Endothelial cell of coronary artery (primary cell): Measurements from ENCODE around the gene UGT2B10. TPM values are rescaled to one million over a fixed set of nuclear protein-coding genes. Genes with fewer than 3 reads are reported as not detected.

Source experiments
- total RNA-seq: library from RNA; depleted of rRNA; stranded (reverse); fragments of >200 nt; gene quantifications from 2 replicates; pipeline ENCODE4 v1.2.3, GENCODE V29; 2014

The UGT2B10 gene
- total RNA-seq: not detected in 2 replicates

DNA sequence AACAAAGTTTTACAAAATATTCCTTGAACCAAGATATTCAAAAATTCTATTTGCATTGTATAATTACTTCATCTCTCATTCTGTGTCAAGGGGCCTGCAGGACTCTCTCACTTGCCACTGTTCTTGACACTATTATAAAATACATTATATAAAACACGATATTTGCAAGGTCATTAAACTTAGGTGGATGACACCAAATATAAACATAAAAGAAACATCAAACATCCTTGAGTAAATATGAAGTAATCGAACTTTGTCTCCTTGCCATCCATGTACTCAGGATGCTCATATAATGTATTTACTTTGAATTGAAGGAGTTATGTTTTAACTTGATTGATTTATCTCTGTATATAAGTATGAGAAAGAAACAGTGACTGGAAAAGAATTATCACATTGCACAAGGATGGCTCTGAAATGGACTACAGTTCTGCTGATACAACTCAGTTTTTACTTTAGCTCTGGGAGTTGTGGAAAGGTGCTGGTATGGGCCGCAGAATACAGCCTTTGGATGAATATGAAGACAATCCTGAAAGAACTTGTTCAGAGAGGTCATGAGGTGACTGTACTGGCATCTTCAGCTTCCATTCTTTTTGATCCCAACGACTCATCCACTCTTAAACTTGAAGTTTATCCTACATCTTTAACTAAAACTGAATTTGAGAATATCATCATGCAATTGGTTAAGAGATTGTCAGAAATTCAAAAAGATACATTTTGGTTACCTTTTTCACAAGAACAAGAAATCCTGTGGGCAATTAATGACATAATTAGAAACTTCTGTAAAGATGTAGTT lies at the start of gene UGT2B10:
UGT2B10 (plus strand) TSS at position 378 of the 793 bp plus-strand sequence; CDS start at position 404, 26 bp downstream.

Other genes starting within 250 kb of the UGT2B10 start
- gene UGT2B17, start 239.7 kb upstream of the UGT2B10 start, total RNA-seq: not detected in 2 replicates
- gene UGT2B15, start 145.3 kb upstream of the UGT2B10 start, total RNA-seq: not detected in 2 replicates
- not detected in 2 replicates for gene UGT2A3, start 135.8 kb downstream of the UGT2B10 start, total RNA-seq